ENCODE measurements around the gene CAVIN2. TPM values are rescaled to one million over a fixed set of nuclear protein-coding genes. Genes with fewer than 3 reads are reported as not detected.
A peak's percentile ranks its signal among the peaks of the same experiment; 100 is the strongest.

The CAVIN2 gene
- total and polyA plus RNA-seq, 9 of the 15 experiments (the other 6 are each of a cell fraction or from before 2014, with no cell fraction given): 20.6 to 92.4 (median 69.0) TPM

GRCh38 chr2:191869178-191869577 is 22.3 kb upstream of the CAVIN2 start (continued):
- no peak for TF ChIP-seq ATF2 (CRISPR knock-in tag; IDR thresholded peaks at IDR 0.05)
- TF ChIP-seq U2AF1 (optimal IDR thresholded peaks at IDR 0.05; ENCODE audit: low read depth, low read length): no peak
- peak; percentile 41; the same call in 1 of the 2 replicates for TF ChIP-seq ELF1 (tag; IDR thresholded peaks at IDR 0.05)
- TF ChIP-seq EP400 (IDR thresholded peaks at IDR 0.05): no peak
- no peak for TF ChIP-seq RBM34 (IDR thresholded peaks at IDR 0.05; ENCODE audit: borderline replicate concordance, insufficient read depth, low read length)
- TF ChIP-seq MAX (CRISPR knock-in tag; IDR thresholded peaks at IDR 0.05): no peak
- no peak for TF ChIP-seq GTF2E2 (tag; IDR thresholded peaks at IDR 0.05)
- no peak for TF ChIP-seq CBX2 (IDR thresholded peaks at IDR 0.05; ENCODE audit: insufficient read depth, low read length, poor library complexity, severe bottlenecking)
- no peak for TF ChIP-seq ZFX (CRISPR knock-in tag; IDR thresholded peaks at IDR 0.05)
- peak in 1 of 2 experiments; percentile 67; a peak in 2 of 4 replicates for TF ChIP-seq RCOR1 (IDR thresholded peaks at IDR 0.05; ENCODE audit: borderline replicate concordance in 1 of 2, low read depth in 2 of 2, low read length in 2 of 2)
- TF ChIP-seq CCAR2 (IDR thresholded peaks at IDR 0.05; ENCODE audit: low read depth, low read length): no peak
- TF ChIP-seq SRSF7 (optimal IDR thresholded peaks at IDR 0.05; ENCODE audit: low read depth, low read length): no peak
- TF ChIP-seq SFPQ (IDR thresholded peaks at IDR 0.05; ENCODE audit: low read depth, low read length): no peak
- no peak for TF ChIP-seq NUFIP1 (IDR thresholded peaks at IDR 0.05; ENCODE audit: partially characterized antibody)
- no peak for TF ChIP-seq RBM14 (IDR thresholded peaks at IDR 0.05; ENCODE audit: borderline replicate concordance, insufficient read depth, low read depth, low read length)
- TF ChIP-seq TEAD2 (tag; IDR thresholded peaks at IDR 0.05): no peak
- no peak for TF ChIP-seq HDAC1 (IDR thresholded peaks at IDR 0.05)
- no peak for TF ChIP-seq USF2 (CRISPR knock-in tag; IDR thresholded peaks at IDR 0.05)
- no peak for TF ChIP-seq CC2D1A (IDR thresholded peaks at IDR 0.05)
- TF ChIP-seq ZNF57 (CRISPR knock-in tag; IDR thresholded peaks at IDR 0.05): no peak
- TF ChIP-seq ZNF512 (tag; IDR thresholded peaks at IDR 0.05): no peak
- TF ChIP-seq THRB (CRISPR knock-in tag; conservative IDR thresholded peaks at IDR 0.05): no peak

All from K562 (cell line).